A549 (cell line): ENCODE results near the gene LEF1.

Experiments used
- BHLHE40 ChIP-seq: IDR thresholded peaks from 2 replicates; pipeline ENCODE4 v1.6.1; 2012; ENCODE audit warnings: low read depth, low read length, inconsistent platforms
- CEBPB ChIP-seq, 2 experiments: fragments of >200 bp in 1 of 2; sonication (Bioruptor Twin) in 1 of 2; formaldehyde crosslinking in 1 of 2; IDR thresholded peaks; 2 replicates each; pipeline ENCODE4 v1.6.1; 2012 to 2016
- EP300 ChIP-seq, 2 experiments: fragments of >200 bp; sonication (Bioruptor Twin); formaldehyde crosslinking; IDR thresholded peaks; 2 replicates in 1 of 2; 3 replicates in 1 of 2; pipeline ENCODE4 v1.6.1; 2016 to 2017
- JUN ChIP-seq, 2 experiments: fragments of >200 bp; sonication (Bioruptor Twin); formaldehyde crosslinking; IDR thresholded peaks; 2 replicates in 1 of 2; 3 replicates in 1 of 2; pipeline ENCODE4 v1.6.1; 2016 to 2017
- KDM1A ChIP-seq: fragments of 200-600 bp; sonication (generic); IDR thresholded peaks from 2 replicates; pipeline ENCODE4 v1.6.1; 2016; ENCODE audit warnings: low read depth, mild to moderate bottlenecking
- POLR2AphosphoS2 ChIP-seq: conservative IDR thresholded peaks from 2 replicates; pipeline ENCODE4 v1.6.1; 2012; ENCODE audit warnings: low read length, improper control_type of control experiment, inconsistent platforms
- TF ChIP-seq, protein P1 (sequence below): fragments of >200 bp; sonication (Bioruptor Twin); formaldehyde crosslinking; IDR thresholded peaks from 3 replicates; pipeline ENCODE4 v1.5.1; 2016
- TF ChIP-seq, protein P2 (sequence below): IDR thresholded peaks from 2 replicates; pipeline ENCODE4 v1.6.1; 2012

DNA sequence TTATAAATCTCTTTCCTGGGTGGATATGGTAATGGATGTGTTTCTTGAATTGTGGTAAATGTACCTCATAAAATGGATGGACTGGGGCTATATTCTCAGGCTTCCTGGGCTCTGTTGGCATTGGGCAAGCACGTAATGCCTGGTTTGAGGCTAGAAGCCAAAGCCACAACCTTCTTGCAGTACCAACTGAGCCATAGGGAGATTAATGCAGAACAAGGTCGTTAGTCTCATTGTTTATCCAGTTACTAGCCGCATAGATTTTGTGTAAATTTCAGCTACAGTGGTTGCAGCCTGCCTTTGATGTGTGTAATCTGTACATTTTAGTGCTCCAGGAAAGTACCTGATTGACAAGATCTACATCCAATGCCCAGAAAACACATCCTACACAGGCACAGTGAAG is 7.2 kb upstream of the LEF1 start:
- TF ChIP-seq EP300 (IDR thresholded peaks at IDR 0.05) = no peak
- TF ChIP-seq JUN (IDR thresholded peaks at IDR 0.05) = no peak
- TF ChIP-seq, protein P1, sequence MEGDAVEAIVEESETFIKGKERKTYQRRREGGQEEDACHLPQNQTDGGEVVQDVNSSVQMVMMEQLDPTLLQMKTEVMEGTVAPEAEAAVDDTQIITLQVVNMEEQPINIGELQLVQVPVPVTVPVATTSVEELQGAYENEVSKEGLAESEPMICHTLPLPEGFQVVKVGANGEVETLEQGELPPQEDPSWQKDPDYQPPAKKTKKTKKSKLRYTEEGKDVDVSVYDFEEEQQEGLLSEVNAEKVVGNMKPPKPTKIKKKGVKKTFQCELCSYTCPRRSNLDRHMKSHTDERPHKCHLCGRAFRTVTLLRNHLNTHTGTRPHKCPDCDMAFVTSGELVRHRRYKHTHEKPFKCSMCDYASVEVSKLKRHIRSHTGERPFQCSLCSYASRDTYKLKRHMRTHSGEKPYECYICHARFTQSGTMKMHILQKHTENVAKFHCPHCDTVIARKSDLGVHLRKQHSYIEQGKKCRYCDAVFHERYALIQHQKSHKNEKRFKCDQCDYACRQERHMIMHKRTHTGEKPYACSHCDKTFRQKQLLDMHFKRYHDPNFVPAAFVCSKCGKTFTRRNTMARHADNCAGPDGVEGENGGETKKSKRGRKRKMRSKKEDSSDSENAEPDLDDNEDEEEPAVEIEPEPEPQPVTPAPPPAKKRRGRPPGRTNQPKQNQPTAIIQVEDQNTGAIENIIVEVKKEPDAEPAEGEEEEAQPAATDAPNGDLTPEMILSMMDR = no peak
- TF ChIP-seq, protein P2, sequence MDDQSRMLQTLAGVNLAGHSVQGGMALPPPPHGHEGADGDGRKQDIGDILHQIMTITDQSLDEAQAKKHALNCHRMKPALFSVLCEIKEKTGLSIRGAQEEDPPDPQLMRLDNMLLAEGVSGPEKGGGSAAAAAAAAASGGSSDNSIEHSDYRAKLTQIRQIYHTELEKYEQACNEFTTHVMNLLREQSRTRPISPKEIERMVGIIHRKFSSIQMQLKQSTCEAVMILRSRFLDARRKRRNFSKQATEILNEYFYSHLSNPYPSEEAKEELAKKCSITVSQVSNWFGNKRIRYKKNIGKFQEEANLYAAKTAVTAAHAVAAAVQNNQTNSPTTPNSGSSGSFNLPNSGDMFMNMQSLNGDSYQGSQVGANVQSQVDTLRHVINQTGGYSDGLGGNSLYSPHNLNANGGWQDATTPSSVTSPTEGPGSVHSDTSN = no peak
- no peak for TF ChIP-seq CEBPB (IDR thresholded peaks at IDR 0.05)
- no peak for TF ChIP-seq KDM1A
- TF ChIP-seq BHLHE40 = no peak
- no peak for TF ChIP-seq POLR2AphosphoS2
